ENCODE results near the gene RGP1.

Gene RGP1

DNA sequence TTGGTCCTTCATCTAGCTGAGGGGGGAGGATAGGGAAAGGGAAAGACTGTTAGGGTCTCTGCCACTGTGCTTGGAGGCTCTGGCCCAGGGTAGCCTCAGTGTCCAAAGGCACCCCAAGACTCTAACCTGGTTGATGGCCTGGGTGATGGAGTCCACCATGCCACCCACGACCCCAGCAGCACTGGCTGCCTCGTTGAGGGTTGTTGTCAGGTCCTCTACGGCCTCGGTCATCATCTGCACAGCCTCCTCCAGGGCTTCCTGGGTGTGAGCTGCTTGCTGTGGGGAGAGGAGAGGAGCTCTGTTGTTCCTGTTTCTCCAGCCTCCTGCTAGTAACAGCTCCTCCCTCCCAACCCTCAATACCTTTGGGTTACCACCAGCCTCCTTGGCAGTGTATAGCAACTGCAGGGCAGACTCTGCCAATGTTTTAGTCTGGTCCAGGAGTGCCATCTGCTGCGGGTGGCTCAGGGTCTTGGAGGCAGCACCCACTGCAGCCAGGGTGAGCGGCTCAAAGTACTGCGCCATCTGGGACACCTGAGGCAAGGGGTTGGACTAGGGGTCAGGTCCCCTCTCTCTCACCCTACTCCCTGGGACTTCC lies 43.2 kb upstream of the RGP1 start:
- DNase-seq (ENCODE audit: low spot score), result no peak
- no peak overlapping the region for H3K27ac ChIP-seq
- CTCF ChIA-PET, result interaction anchor here (0.6 to 0.7 kb wide), 2 partner anchors 67 to 1067 kb away, joined by 3 read pairs; no protein-coding TSS in a partner anchor
- POLR2A ChIA-PET (ENCODE audit: low non-redundant PET), result no interaction called here
- no peak for TF ChIP-seq CTCF (conservative IDR thresholded peaks at IDR 0.05; ENCODE audit: low read depth)

DNA sequence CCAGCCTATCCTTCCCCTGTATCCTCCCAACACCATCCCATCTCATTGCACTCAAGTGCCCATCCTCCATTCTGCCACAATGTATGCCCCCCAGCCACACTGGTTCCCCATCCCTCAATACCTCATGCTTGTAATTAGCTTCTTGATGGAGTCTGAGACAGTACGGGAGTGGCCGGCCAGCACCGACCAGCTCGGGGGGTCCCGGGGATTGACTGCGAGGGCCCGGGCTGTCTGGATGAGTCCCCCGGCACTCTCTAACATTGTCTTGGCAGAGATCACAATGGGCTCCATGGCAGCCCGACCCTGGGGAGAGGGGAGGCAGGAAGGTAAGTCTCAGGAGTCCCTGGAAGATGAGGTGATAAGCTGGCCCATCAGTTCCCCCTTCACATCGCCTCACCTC lies 42.1 kb upstream of the RGP1 start:
- DNase-seq (ENCODE audit: low spot score), result no peak
- CTCF ChIA-PET, result interaction anchor here (2.0 kb wide), 1 partner anchor 11 kb away, joined by 10 read pairs; no protein-coding TSS in a partner anchor
- POLR2A ChIA-PET (ENCODE audit: low non-redundant PET), result no interaction called here
- TF ChIP-seq CTCF (conservative IDR thresholded peaks at IDR 0.05; ENCODE audit: low read depth), result no peak
- H3K27ac ChIP-seq, result no peak overlapping the region

GRCh38 chr9:35708146-35708545 lies 40.9 kb upstream of the RGP1 start:
- DNase-seq (ENCODE audit: low spot score), result no peak
- CTCF ChIA-PET, result interaction anchor here (0.7 to 2.0 kb wide), 2 partner anchors 12 to 126 kb away, joined by 3 to 10 read pairs; no protein-coding TSS in a partner anchor
- TF ChIP-seq CTCF (conservative IDR thresholded peaks at IDR 0.05; ENCODE audit: low read depth), result no peak
- no peak overlapping the region for H3K27ac ChIP-seq
- POLR2A ChIA-PET (ENCODE audit: low non-redundant PET), result no interaction called here

GRCh38 chr9:35710818-35711500 lies 38.1 kb upstream of the RGP1 start:
- POLR2A ChIA-PET (ENCODE audit: low non-redundant PET), result no interaction called here
- peak overlapping the region; percentile 24 for H3K27ac ChIP-seq
- DNase-seq (ENCODE audit: low spot score), result no peak
- CTCF ChIA-PET, result interaction anchor here (1.5 to 1.6 kb wide), 2 partner anchors 14 to 53 kb away, joined by 7 to 11 read pairs; partner anchors contain the start of genes CCDC107 and RMRP
- TF ChIP-seq CTCF (conservative IDR thresholded peaks at IDR 0.05; ENCODE audit: low read depth), result no peak

GRCh38 chr9:35711501-35712428 lies 37.3 kb upstream of the RGP1 start:
- H3K27ac ChIP-seq, result peak overlapping the region; percentile 24
- ChIA-PET POLR2A (ENCODE audit: low non-redundant PET) (no interaction called here), CTCF (interaction anchor here (1.5 to 1.6 kb wide), 2 partner anchors 15 to 54 kb away, joined by 7 to 11 read pairs; partner anchors contain the start of genes CCDC107 and RMRP)
- DNase-seq (ENCODE audit: low spot score), result no peak
- TF ChIP-seq CTCF (conservative IDR thresholded peaks at IDR 0.05; ENCODE audit: low read depth), result no peak

- ChIA-PET CTCF (no interaction called here), POLR2A (ENCODE audit: low non-redundant PET) (no interaction called here)
- DNase-seq (ENCODE audit: low spot score), result no peak
- TF ChIP-seq CTCF (conservative IDR thresholded peaks at IDR 0.05; ENCODE audit: low read depth), result no peak
- no peak overlapping the region for H3K27ac ChIP-seq
These were observed 36.2 kb upstream of the RGP1 start for GRCh38 chr9:35712762-35713400.

Data from RWPE1 (cell line).